Testis (tissue), 3 donors: ENCODE results near the gene MDFIC. TPM values are rescaled to one million over a fixed set of nuclear protein-coding genes. Genes with fewer than 3 reads are reported as not detected.

Source experiments
- DNase-seq: peaks from one replicate; pipeline ENCODE4 v3.0.0-alpha.2; 2019
- H3K27ac ChIP-seq, 2 donors: fragments of 200-600 bp; sonication (generic); one replicate each; pipeline ENCODE4 v1.5.1; 2019
- H3K27me3 ChIP-seq: fragments of 200-600 bp; sonication (generic); one replicate; pipeline ENCODE4 v1.5.1; 2019
- H3K36me3 ChIP-seq: fragments of 200-600 bp; sonication (generic); one replicate; pipeline ENCODE4 v1.5.1; 2017; ENCODE audit warnings: low read depth; ENCODE audit errors: missing control alignments
- H3K4me1 ChIP-seq: fragments of 200-600 bp; sonication (generic); one replicate; pipeline ENCODE4 v1.5.1; 2019
- H3K4me3 ChIP-seq, 2 donors: fragments of 200-600 bp; sonication (generic); one replicate each; pipeline ENCODE4 v1.5.1; 2017 to 2019
- H3K9me3 ChIP-seq: fragments of 200-600 bp; sonication (generic); one replicate; pipeline ENCODE4 v1.5.1; 2017
- POLR2A ChIP-seq: fragments of 450-650 bp; IDR thresholded peaks from one replicate; pipeline ENCODE4 v1.6.1; 2017; ENCODE audit warnings: antibody characterized with exemption, mild to moderate bottlenecking, moderate library complexity
- WGBS, 2 donors: methylation state at CpG; one replicate each; pipeline ENCODE4 v1.1.5; 2018; 5-methylcytosine and 5-hydroxymethylcytosine counted together
- intact Hi-C: fragments of 100-400 bp; cut with DNase I; formaldehyde crosslinking; loops from one replicate; pipeline ENCODE4 v1.15.1; 2023; ENCODE audit warnings: low total_unique reads
- polyA plus RNA-seq: library from polyadenylated mRNA; stranded (reverse); fragments of 350-450 nt; fragmentation: Illumina TruSeq; extraction: RNeasy Lipid Tissue Mini Kit (QIAGEN cat#74804); gene quantifications from one replicate; pipeline ENCODE4 v1.2.3, GENCODE V29; 2014; ENCODE audit warnings: low read depth, low replicate concordance; ENCODE audit not compliant: insufficient read depth
- total RNA-seq, 2 donors: library from RNA; depleted of rRNA; stranded (reverse); fragments of >200 nt; gene quantifications; one replicate each; pipeline ENCODE4 v1.2.3, GENCODE V29; 2016
- TF ChIP-seq, protein P1 (sequence below), 3 experiments: fragments of 450-650 bp in 2 of 3; fragments of 200-600 bp in 1 of 3; sonication (generic) in 1 of 3; IDR thresholded peaks; one replicate each; pipeline ENCODE4 v1.5.1; 2016 to 2019; ENCODE audit warnings: antibody characterized with exemption in 3 of 3, mild to moderate bottlenecking in 2 of 3, moderate library complexity in 1 of 3

The MDFIC gene
- total and polyA plus RNA-seq, 3 donors from 2014 or later = 5.8 to 7.6 (median 6.1) TPM

DNA sequence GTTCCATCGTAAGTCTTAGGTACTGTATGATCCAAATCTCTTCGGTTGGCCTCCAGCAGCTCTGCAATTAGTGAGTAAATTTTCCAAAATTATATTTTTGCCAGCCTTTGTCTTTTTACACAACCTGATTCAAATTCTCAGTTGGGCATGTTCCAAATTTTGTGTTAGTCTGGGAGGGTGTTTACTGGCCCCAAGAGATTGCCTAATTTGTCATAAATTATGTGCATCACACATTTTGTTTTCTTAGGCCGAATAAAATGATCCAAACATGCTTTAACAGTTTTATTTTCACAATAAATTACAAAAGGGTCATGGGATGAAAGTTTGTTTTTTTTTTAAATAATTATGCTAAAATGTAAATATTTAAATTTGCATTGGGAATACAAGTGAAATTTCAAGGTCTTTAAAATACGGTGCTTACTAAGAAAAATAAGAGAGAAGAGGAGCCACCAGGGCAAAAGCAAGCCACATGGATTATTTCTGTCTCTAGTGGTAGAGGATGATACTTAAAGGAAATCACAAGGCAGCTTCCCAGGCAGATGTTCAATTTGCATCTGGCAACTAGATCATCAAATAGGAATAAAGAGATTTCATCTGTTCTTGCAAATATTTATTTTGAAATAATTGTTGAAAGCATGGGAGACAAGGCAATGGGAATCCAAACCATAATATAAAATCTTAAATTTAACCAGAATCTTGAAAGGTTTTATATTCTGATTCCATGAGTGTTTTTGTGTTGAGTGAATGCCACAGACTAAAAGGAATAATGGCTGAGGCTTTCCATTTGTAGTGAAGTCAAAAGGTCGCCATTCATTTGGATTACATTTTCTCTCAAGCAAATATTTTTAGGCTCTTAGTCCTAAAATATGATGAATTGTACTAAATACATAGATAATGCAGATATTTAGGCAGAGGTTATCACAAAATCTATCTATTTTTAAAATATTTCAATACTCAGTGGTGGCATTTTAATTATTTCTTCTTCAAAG lies 111.1 kb downstream of the MDFIC start:
- no peaks in the 10 kb centered on the region for H3K9me3 ChIP-seq
- no peaks in the 10 kb centered on the region for H3K27me3 ChIP-seq
- no peaks in the 10 kb centered on the region for H3K36me3 ChIP-seq
- H3K4me3 ChIP-seq = no peak overlapping the region
- intact Hi-C loops = no loop called here
- no peak for DNase-seq
- H3K27ac ChIP-seq = no peak overlapping the region
- 62 to 77% methylated on average over 5 of the region's 5 CpGs for WGBS, 2 donors
- H3K4me1 ChIP-seq = no peaks in the 10 kb centered on the region
- TF ChIP-seq, protein P1, sequence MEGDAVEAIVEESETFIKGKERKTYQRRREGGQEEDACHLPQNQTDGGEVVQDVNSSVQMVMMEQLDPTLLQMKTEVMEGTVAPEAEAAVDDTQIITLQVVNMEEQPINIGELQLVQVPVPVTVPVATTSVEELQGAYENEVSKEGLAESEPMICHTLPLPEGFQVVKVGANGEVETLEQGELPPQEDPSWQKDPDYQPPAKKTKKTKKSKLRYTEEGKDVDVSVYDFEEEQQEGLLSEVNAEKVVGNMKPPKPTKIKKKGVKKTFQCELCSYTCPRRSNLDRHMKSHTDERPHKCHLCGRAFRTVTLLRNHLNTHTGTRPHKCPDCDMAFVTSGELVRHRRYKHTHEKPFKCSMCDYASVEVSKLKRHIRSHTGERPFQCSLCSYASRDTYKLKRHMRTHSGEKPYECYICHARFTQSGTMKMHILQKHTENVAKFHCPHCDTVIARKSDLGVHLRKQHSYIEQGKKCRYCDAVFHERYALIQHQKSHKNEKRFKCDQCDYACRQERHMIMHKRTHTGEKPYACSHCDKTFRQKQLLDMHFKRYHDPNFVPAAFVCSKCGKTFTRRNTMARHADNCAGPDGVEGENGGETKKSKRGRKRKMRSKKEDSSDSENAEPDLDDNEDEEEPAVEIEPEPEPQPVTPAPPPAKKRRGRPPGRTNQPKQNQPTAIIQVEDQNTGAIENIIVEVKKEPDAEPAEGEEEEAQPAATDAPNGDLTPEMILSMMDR (IDR thresholded peaks at IDR 0.05) = no peak
- TF ChIP-seq POLR2A = no peak

- no peaks in the 10 kb centered on the region for H3K9me3 ChIP-seq
- WGBS, 2 donors = 78 to 98% methylated on average over 1 of the region's 1 CpG
Observed at GRCh38 chr7:115033917-115034459, 112.1 kb downstream of the MDFIC start.

GRCh38 chr7:115034515-115034914 lies 112.6 kb downstream of the MDFIC start:
- intact Hi-C loops = no loop called here
- DNase-seq = no peak
- TF ChIP-seq, protein P1 (IDR thresholded peaks at IDR 0.05) = no peak
- no peak for TF ChIP-seq POLR2A
- Histone ChIP-seq H3K27ac (no peak overlapping the region), H3K9me3 (no peaks in the 10 kb centered on the region), H3K4me1 (no peaks in the 10 kb centered on the region), H3K36me3 (no peaks in the 10 kb centered on the region), H3K27me3 (no peaks in the 10 kb centered on the region), H3K4me3 (no peak overlapping the region)
- WGBS, 2 donors = 76 to 84% methylated on average over 2 of the region's 2 CpGs

More at GRCh38 chr7:115033917-115034459, 112.1 kb downstream of the MDFIC start:
- no peak overlapping the region for H3K4me3 ChIP-seq
- H3K36me3 ChIP-seq = no peaks in the 10 kb centered on the region
- H3K27me3 ChIP-seq = no peaks in the 10 kb centered on the region
- intact Hi-C loops = no loop called here
- no peaks in the 10 kb centered on the region for H3K4me1 ChIP-seq
- DNase-seq = no peak
- no peak overlapping the region for H3K27ac ChIP-seq
- TF ChIP-seq POLR2A = no peak
- TF ChIP-seq, protein P1 (IDR thresholded peaks at IDR 0.05) = no peak

- TF ChIP-seq, protein P1 (IDR thresholded peaks at IDR 0.05) = no peak
- TF ChIP-seq POLR2A = no peak
- Histone ChIP-seq H3K27me3 (no peaks in the 10 kb centered on the region), H3K4me3 (no peak overlapping the region), H3K36me3 (no peaks in the 10 kb centered on the region), H3K4me1 (no peaks in the 10 kb centered on the region), H3K27ac (no peak overlapping the region), H3K9me3 (no peaks in the 10 kb centered on the region)
- no peak for DNase-seq
- intact Hi-C loops = no loop called here
- 72 to 74% methylated on average over 2 of the region's 2 CpGs for WGBS, 2 donors
Observed at GRCh38 chr7:115037128-115037802, 115.4 kb downstream of the MDFIC start.
